ENCODE measurements around the gene CACFD1. TPM values are rescaled to one million over a fixed set of nuclear protein-coding genes. Genes with fewer than 3 reads are reported as not detected.

The CACFD1 gene
- total RNA-seq, 1 experiment from 2014 or later, result 6.9 TPM

DNA sequence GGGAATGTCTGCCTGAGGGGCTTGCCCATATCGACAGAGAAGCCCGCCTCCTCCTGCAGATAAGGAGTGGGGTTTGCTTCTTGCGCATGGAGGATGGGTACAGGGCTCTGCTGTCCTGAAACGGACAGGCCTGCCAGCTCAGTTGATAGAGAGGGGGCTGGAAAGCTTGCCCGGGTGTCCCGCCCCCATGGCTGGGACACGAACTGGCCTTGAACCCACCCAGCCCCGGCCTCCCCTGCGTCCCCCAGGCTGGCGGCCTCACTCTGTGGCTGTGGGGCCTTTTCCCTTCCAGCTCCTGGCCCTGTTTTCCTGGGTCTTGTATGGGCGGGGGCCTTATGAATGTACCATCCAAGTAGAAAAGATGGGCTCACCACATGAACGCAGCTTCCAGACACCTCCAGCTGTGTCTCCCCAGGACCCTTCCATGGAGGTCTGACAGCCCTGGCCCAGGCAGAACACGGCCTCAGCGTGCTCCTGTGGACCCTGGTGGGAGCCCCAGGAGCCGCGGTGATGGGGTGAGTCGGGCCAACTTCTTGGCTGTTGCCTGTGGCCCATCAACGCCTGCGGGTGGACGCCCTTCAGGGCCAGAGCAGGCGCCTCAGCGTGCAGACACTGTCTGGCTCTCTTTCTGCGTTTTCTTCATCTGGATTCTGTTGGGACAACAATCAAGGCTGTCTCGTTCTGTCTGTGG, 35.0 kb downstream of the CACFD1 start:
- ChIA-PET POLR2A (no interaction called here), RAD21 (ENCODE audit: low non-redundant PET in 1 of 2, low total read pairs in 2 of 2, uncharacterized antibody in 2 of 2, unreplicated experiment in 2 of 2) (no interaction called here), CTCF (interaction anchor here (1.9 kb wide), 1 partner anchor 8 kb away, joined by 7 read pairs; no protein-coding TSS in a partner anchor)
- H3K27me3 ChIP-seq (ENCODE audit: insufficient read depth, low read length), result no peaks in the 10 kb centered on the region; the same call in 1 of the 2 replicates
- H3K4me3 ChIP-seq (replicated peaks in 1 of 2; ENCODE audit: low read depth in 1 of 2, low read length in 2 of 2), result no peak overlapping the region
- no peak for DNase-seq (ENCODE audit: low read depth, low spot score)
- H3K36me3 ChIP-seq (ENCODE audit: control insufficient read depth in 1 of 2, insufficient read depth in 2 of 2, low read length in 2 of 2), result no peaks in the 10 kb centered on the region
- no TSS peak for BruUV-seq (replicated peaks)
- no peaks in the 10 kb centered on the region for H3K4me1 ChIP-seq (ENCODE audit: control insufficient read depth in 1 of 2, insufficient read depth in 2 of 2, low read length in 2 of 2)
- H2AFZ ChIP-seq (ENCODE audit: low read depth, low read length, poor library complexity, severe bottlenecking), result no peak overlapping the region
- intact Hi-C loops (cut with micrococcal nuclease), result no loop called here
- no peak overlapping the region for H3K9ac ChIP-seq (ENCODE audit: low read length)
- no peaks in the 10 kb centered on the region for H3K9me3 ChIP-seq (ENCODE audit: control insufficient read depth in 1 of 2, insufficient read depth in 1 of 2, low read depth in 1 of 2, low read length in 2 of 2)
- ATAC-seq, result no peak
- H3K79me2 ChIP-seq (ENCODE audit: insufficient read depth, low read length), result no peaks in the 10 kb centered on the region
- no peak for TF ChIP-seq ELF1 (IDR thresholded peaks at IDR 0.05; ENCODE audit: borderline replicate concordance, low read depth)
- no peak for TF ChIP-seq ZNF274 (IDR thresholded peaks at IDR 0.05; ENCODE audit: low read depth, low read length)
- no peak for TF ChIP-seq ZFX (IDR thresholded peaks at IDR 0.05)
- TF ChIP-seq POLR2AphosphoS5 (IDR thresholded peaks at IDR 0.05; ENCODE audit: low read depth, low read length), result no peak
- TF ChIP-seq YY1 (IDR thresholded peaks at IDR 0.05; ENCODE audit: extremely low read depth, insufficient replicate concordance, low read depth, low read length), result no peak
- TF ChIP-seq RAD21 (IDR thresholded peaks at IDR 0.05; ENCODE audit: low read depth), result no peak
- no peak for TF ChIP-seq EGR1 (IDR thresholded peaks at IDR 0.05; ENCODE audit: low read depth)
- TF ChIP-seq FOSL1 (IDR thresholded peaks at IDR 0.05; ENCODE audit: low read depth), result no peak
- no peak for TF ChIP-seq SRF (IDR thresholded peaks at IDR 0.05; ENCODE audit: low read depth)
- no peak for TF ChIP-seq CBX3 (IDR thresholded peaks at IDR 0.05; ENCODE audit: low read depth)
- TF ChIP-seq, protein P1, sequence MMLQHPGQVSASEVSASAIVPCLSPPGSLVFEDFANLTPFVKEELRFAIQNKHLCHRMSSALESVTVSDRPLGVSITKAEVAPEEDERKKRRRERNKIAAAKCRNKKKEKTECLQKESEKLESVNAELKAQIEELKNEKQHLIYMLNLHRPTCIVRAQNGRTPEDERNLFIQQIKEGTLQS (IDR thresholded peaks at IDR 0.05), result no peak
- TF ChIP-seq TCF7L2 (IDR thresholded peaks at IDR 0.05; ENCODE audit: borderline replicate concordance, extremely low read depth, insufficient read depth, insufficient read length), result no peak
- TF ChIP-seq EZH2 (IDR thresholded peaks at IDR 0.05), result no peak
- TF ChIP-seq SP1 (IDR thresholded peaks at IDR 0.05; ENCODE audit: low read depth), result no peak
- TF ChIP-seq SIN3A (IDR thresholded peaks at IDR 0.05; ENCODE audit: low read depth), result no peak
- TF ChIP-seq, protein P2, sequence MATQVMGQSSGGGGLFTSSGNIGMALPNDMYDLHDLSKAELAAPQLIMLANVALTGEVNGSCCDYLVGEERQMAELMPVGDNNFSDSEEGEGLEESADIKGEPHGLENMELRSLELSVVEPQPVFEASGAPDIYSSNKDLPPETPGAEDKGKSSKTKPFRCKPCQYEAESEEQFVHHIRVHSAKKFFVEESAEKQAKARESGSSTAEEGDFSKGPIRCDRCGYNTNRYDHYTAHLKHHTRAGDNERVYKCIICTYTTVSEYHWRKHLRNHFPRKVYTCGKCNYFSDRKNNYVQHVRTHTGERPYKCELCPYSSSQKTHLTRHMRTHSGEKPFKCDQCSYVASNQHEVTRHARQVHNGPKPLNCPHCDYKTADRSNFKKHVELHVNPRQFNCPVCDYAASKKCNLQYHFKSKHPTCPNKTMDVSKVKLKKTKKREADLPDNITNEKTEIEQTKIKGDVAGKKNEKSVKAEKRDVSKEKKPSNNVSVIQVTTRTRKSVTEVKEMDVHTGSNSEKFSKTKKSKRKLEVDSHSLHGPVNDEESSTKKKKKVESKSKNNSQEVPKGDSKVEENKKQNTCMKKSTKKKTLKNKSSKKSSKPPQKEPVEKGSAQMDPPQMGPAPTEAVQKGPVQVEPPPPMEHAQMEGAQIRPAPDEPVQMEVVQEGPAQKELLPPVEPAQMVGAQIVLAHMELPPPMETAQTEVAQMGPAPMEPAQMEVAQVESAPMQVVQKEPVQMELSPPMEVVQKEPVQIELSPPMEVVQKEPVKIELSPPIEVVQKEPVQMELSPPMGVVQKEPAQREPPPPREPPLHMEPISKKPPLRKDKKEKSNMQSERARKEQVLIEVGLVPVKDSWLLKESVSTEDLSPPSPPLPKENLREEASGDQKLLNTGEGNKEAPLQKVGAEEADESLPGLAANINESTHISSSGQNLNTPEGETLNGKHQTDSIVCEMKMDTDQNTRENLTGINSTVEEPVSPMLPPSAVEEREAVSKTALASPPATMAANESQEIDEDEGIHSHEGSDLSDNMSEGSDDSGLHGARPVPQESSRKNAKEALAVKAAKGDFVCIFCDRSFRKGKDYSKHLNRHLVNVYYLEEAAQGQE (IDR thresholded peaks at IDR 0.05; ENCODE audit: low read depth), result no peak
- TF ChIP-seq, protein P3, sequence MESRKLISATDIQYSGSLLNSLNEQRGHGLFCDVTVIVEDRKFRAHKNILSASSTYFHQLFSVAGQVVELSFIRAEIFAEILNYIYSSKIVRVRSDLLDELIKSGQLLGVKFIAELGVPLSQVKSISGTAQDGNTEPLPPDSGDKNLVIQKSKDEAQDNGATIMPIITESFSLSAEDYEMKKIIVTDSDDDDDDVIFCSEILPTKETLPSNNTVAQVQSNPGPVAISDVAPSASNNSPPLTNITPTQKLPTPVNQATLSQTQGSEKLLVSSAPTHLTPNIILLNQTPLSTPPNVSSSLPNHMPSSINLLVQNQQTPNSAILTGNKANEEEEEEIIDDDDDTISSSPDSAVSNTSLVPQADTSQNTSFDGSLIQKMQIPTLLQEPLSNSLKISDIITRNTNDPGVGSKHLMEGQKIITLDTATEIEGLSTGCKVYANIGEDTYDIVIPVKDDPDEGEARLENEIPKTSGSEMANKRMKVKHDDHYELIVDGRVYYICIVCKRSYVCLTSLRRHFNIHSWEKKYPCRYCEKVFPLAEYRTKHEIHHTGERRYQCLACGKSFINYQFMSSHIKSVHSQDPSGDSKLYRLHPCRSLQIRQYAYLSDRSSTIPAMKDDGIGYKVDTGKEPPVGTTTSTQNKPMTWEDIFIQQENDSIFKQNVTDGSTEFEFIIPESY (IDR thresholded peaks at IDR 0.05; ENCODE audit: extremely low read depth, insufficient replicate concordance, low read length), result no peak
- H3K4me2 ChIP-seq (ENCODE audit: low read length), result no peak overlapping the region
- no peaks in the 10 kb centered on the region for H4K20me1 ChIP-seq (ENCODE audit: insufficient read depth)
- H3K27ac ChIP-seq (ENCODE audit: low read depth, low read length), result no peak overlapping the region
- H3K9me2 ChIP-seq (ENCODE audit: insufficient read depth), result no peaks in the 10 kb centered on the region
